Activated CD4-positive, CD25-positive, alpha-beta regulatory T cell treated with anti-CD3 and anti-CD28 coated beads, Interleukin-2, amount 50 U/mL, for 16 hours (primary cell): ENCODE data around the gene FOXJ2.
"Not testable (repeated sequence)": the region's sequence is repeated elsewhere in the genome, so short reads cannot be mapped to it uniquely, and the experiment has no call there.

ENCODE experiments used
- DNase-seq: peaks from one replicate; pipeline ENCODE4 v3.0.0-alpha.2; 2020; ENCODE audit warnings: low read depth, low spot score

FOXJ2 gene

GRCh38 chr12:8030189-8030588 lies 2.3 kb upstream of the FOXJ2 start:
- no peak for DNase-seq

DNA sequence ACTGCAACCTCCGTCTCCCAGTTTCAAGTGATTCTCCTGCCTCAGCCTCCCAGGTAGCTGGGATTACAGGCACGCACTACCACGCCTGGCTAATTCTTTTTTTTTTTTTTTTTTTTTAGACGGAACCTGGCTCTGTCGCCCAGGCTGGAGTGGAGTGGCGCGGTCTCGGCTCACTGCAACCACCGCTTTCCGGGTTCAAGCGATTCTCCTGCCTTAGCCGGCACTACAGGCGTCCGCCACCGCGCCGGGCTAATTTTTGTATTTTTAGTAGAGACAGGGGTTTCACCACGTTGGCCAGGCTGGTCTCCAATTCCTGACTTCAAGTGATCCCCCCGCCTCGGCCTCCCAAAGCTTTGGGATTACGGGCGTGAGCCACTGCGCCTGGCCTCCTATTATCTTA lies 1.5 kb upstream of the FOXJ2 start:
- not testable (repeated sequence) for DNase-seq

- no peak for DNase-seq
Measured at GRCh38 chr12:8031872-8032241, 659 bp upstream of the FOXJ2 start.

GRCh38 chr12:8033153-8034044 lies 883 bp downstream of the FOXJ2 start:
- DNase-seq: no peak

DNA sequence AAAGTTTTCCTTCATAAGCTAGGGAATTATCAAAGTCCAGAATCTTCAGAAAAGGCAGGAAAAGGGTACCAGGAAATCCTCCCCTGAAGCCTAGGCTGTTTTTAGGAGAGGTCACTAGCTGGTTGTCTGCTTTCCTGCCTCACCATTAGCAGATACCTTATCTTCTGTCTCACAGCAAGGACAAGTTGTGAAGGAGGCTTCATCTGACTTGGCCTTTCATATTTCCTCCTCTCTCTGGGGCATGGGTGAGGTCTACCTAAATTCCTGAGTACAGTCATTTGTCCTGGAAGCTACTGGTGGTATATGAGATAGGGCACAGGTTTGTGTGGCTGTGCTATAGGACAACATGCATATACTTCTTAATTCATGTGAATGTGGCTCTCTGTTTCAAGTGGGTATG lies 2.3 kb downstream of the FOXJ2 start:
- no peak for DNase-seq

DNA sequence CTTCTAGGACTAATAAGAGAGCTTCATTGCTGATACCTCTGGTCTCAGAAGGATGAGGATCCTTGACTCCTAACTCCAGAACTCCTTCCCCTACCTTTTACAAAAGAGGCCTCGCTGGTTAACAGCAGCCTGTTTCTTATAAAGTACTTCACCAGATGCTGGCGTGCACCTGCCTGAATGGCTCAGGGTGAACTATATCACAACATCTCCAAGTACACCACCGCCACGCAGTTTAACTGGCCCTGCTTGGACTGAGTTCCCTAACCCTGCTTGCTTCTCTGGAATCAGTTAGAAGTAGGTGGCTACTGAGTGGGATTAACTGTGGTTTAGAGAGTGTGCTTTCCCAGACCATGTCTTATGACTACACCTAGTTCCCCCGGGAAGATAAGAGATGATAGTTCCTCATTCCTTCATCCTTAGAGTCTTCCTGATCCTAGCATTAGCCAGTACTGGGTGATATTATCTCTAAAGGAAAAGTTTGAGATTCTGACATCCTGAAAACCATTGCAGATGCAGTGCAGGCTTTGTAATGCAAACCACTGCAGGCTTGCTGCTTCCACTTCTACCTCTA lies 3.0 kb downstream of the FOXJ2 start:
- DNase-seq: no peak

- DNase-seq: no peak
Measured at GRCh38 chr12:8036346-8036745, 3.8 kb downstream of the FOXJ2 start.

GRCh38 chr12:8037046-8037663 lies 4.6 kb downstream of the FOXJ2 start:
- no peak for DNase-seq

- DNase-seq: no peak
Measured at GRCh38 chr12:8037947-8038346, 5.4 kb downstream of the FOXJ2 start.

GRCh38 chr12:8038659-8039114 lies 6.2 kb downstream of the FOXJ2 start:
- no peak for DNase-seq

DNA sequence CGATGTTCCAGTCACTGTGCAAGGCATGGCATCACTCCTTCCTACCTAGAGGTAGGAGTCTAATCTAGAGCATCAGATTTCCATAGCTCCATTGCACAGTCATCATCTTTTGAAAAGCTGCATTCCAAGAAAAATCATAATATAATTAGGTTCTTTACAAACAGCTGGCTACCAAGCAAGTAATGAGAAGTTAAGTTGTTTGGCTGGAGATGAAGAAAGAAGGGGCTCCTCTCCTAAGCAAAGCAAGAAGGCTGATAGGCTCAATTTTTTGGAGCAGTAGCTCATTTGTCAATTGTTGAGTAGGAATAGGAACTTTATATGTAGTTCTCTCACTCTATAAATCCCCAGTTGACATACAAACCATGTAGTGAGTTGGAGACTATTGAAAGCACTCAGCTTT lies 8.3 kb downstream of the FOXJ2 start:
- DNase-seq: no peak

- peak; percentile 58 for DNase-seq
Measured at GRCh38 chr12:8045952-8046944, 13.7 kb downstream of the FOXJ2 start.

- DNase-seq: no peak
Measured at GRCh38 chr12:8047842-8048241, 15.3 kb downstream of the FOXJ2 start.

GRCh38 chr12:8048906-8049305 lies 16.4 kb downstream of the FOXJ2 start:
- DNase-seq: no peak

DNA sequence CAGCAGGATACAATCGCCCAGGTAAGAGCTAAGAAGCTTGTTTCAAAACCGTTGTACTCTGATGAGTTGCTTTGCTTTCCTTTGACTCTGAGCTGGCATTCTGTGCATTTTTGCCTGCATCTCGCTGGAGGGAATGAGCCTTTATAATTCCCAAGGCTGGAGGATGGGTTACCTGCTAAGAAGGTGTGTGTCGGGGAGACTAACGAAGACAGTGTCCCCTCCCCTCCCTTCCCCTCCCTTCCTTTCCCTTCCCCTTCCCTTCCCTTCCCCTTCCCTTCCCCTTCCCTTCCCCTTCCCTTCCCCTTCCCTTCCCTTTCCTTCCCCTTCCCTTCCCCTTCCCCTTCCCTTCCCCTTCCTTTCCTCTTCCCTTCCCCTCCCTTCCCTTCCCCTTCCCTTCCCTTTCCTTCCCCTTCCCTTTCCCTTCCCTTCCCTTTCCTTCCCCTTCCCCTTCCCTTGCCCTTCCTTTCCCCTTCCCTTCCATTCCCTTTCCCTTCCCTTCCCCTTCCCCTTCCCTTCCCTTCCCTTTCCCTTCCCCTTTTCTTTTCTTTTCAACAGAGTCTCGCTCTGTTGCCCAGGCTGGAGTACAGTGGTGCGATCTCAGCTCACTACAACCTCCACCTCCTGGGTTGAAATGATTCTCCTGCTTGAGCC lies 18.2 kb downstream of the FOXJ2 start:
- DNase-seq: no peak

- DNase-seq: no peak
Measured at GRCh38 chr12:8052679-8053078, 20.2 kb downstream of the FOXJ2 start.

GRCh38 chr12:8054816-8055215 lies 22.3 kb downstream of the FOXJ2 start:
- no peak for DNase-seq

- DNase-seq: no peak
Measured at GRCh38 chr12:8057306-8057705, 24.8 kb downstream of the FOXJ2 start.

GRCh38 chr12:8057839-8058238 lies 25.3 kb downstream of the FOXJ2 start:
- DNase-seq: no peak

- no peak for DNase-seq
Measured at GRCh38 chr12:8058506-8058905, 26.0 kb downstream of the FOXJ2 start.

- no peak for DNase-seq
Measured at GRCh38 chr12:8064131-8064530, 31.6 kb downstream of the FOXJ2 start.
